Panc1 (cell line): Measurements from ENCODE around the gene KCNE2. TPM values are rescaled to one million over a fixed set of nuclear protein-coding genes. Genes with fewer than 3 reads are reported as not detected.

Experiments
- ATAC-seq: fragments of 200-7000 bp; cut with Tn5 transposase; 2 replicates; pipeline ENCODE4 v1.9.1; 2020; ENCODE audit warnings: mild to moderate bottlenecking, moderate library complexity
- BruUV-seq: library from RNA; stranded (reverse); fragments of 400-500 nt; replicated peaks from 2 replicates; lab custom pipeline; 2021; lab: Mats Ljungman, UMichigan
- CTCF ChIA-PET: fragments of 300-600 bp; sonication (Branson Sonifier 250); formaldehyde crosslinking; loops from one replicate; lab custom pipeline; 2022; ENCODE audit warnings: antibody characterized with exemption; lab: Charles Lee
- POLR2A ChIA-PET: fragments of 300-600 bp; sonication (Branson Sonifier 250); formaldehyde crosslinking; loops from one replicate; lab custom pipeline; 2022; ENCODE audit warnings: antibody characterized with exemption; lab: Charles Lee
- DNase-seq: peaks from one replicate; pipeline ENCODE4 v3.0.0-alpha.2; 2010; ENCODE audit warnings: low read depth, low spot score
- H3K27ac ChIP-seq: 2 replicates; pipeline ENCODE4 v1.5.1; 2011; ENCODE audit warnings: mild to moderate bottlenecking, low read length, inconsistent platforms
- H3K27me3 ChIP-seq: fragments of 200-500 bp; sonication (Bioruptor generic); 2 replicates; pipeline ENCODE4 v1.6.0; 2014; ENCODE audit warnings: low read length, inconsistent platforms; ENCODE audit not compliant: control insufficient read depth, insufficient read depth
- H3K36me3 ChIP-seq: fragments of 200-500 bp; sonication (Bioruptor generic); 2 replicates; pipeline ENCODE4 v1.5.1; 2014; ENCODE audit warnings: inconsistent platforms, mild to moderate bottlenecking, low read length, moderate library complexity; ENCODE audit not compliant: control insufficient read depth, insufficient read depth
- H3K4me1 ChIP-seq: 2 replicates; pipeline ENCODE4 v1.5.1; 2011; ENCODE audit warnings: inconsistent platforms, mild to moderate bottlenecking, low read length, moderate library complexity; ENCODE audit not compliant: control insufficient read depth, insufficient read depth
- H3K4me3 ChIP-seq, 2 experiments: 2 replicates each; pipeline ENCODE4 v1.5.1; 2011 to 2012; ENCODE audit warnings: low read depth in 2 of 2, low read length in 2 of 2, mild to moderate bottlenecking in 2 of 2, inconsistent platforms in 1 of 2, moderate library complexity in 1 of 2
- H3K9me3 ChIP-seq: fragments of 200-500 bp; sonication (Bioruptor generic); 2 replicates; pipeline ENCODE4 v1.5.1; 2014; ENCODE audit warnings: low read depth, mild to moderate bottlenecking, inconsistent platforms, low read length, moderate library complexity; ENCODE audit not compliant: control insufficient read depth, insufficient read depth
- CTCF ChIP-seq: fragments of 450-650 bp; IDR thresholded peaks from 2 replicates; pipeline ENCODE4 v1.5.1; 2017; ENCODE audit warnings: mild to moderate bottlenecking
- POLR2AphosphoS5 ChIP-seq: IDR thresholded peaks from 2 replicates; pipeline ENCODE4 v1.6.1; 2012; ENCODE audit warnings: mild to moderate bottlenecking, low read depth, low read length, moderate library complexity
- REST ChIP-seq, 2 experiments: IDR thresholded peaks; 2 replicates each; pipeline ENCODE4 v1.6.1; 2011 to 2012; ENCODE audit warnings: low read depth in 2 of 2, control low read depth in 1 of 2, low read length in 1 of 2, mild to moderate bottlenecking in 1 of 2, moderate library complexity in 1 of 2; ENCODE audit not compliant: insufficient read depth in 1 of 2
- SIN3A ChIP-seq: IDR thresholded peaks from 2 replicates; pipeline ENCODE4 v1.6.1; 2012; ENCODE audit warnings: low read depth, mild to moderate bottlenecking, low read length, moderate library complexity, borderline replicate concordance; ENCODE audit not compliant: insufficient read depth
- TCF7L2 ChIP-seq: IDR thresholded peaks from 2 replicates; pipeline ENCODE4 v1.6.1; 2011; ENCODE audit warnings: mild to moderate bottlenecking, low read depth, low read length, inconsistent platforms
- in situ Hi-C: cut with HindIII; loops from 2 replicates; pipeline ENCODE4 v1.10.0; 2016; ENCODE audit warnings: low sequenced_read_pairs, low pct_unique_long_range_greater_than_20kb
- intact Hi-C: fragments of 100-400 bp; cut with micrococcal nuclease; formaldehyde crosslinking; loops from one replicate; pipeline ENCODE4 v1.10.0; 2022; ENCODE audit not compliant: unreplicated experiment
- total RNA-seq: library from RNA; stranded (reverse); gene quantifications from one replicate; pipeline ENCODE4 v1.2.1, GENCODE V29; 2021; ENCODE audit not compliant: unreplicated experiment

KCNE2 gene
- total RNA-seq, 1 experiment from 2014 or later = not detected

GRCh38 chr21:34340061-34340460, 23.7 kb upstream of the KCNE2 start:
- TF ChIP-seq SIN3A = no peak
- TF ChIP-seq CTCF = no peak
- TF ChIP-seq POLR2AphosphoS5 = no peak
- no peak for TF ChIP-seq REST (IDR thresholded peaks at IDR 0.05; ENCODE audit: insufficient read depth in 1 of 2, low read depth in 2 of 2, low read length in 1 of 2)
- no peak for TF ChIP-seq TCF7L2
- intact Hi-C loops (no loop called here), in situ Hi-C loops (no loop called here)
- ChIA-PET POLR2A (no interaction called here), CTCF (no interaction called here)
- H3K27me3 ChIP-seq = no peaks in the 10 kb centered on the region
- H3K4me1 ChIP-seq = no peaks in the 10 kb centered on the region
- no peak for DNase-seq
- no peaks in the 10 kb centered on the region for H3K36me3 ChIP-seq
- BruUV-seq = no TSS peak
- ATAC-seq = no peak
- H3K27ac ChIP-seq = no peak overlapping the region
- no peaks in the 10 kb centered on the region for H3K9me3 ChIP-seq
- no peak overlapping the region for H3K4me3 ChIP-seq

GRCh38 chr21:34342476-34342875, 21.3 kb upstream of the KCNE2 start:
- TF ChIP-seq CTCF = no peak
- no peak for TF ChIP-seq POLR2AphosphoS5
- no peak for TF ChIP-seq TCF7L2
- TF ChIP-seq SIN3A = no peak
- no peak for TF ChIP-seq REST (IDR thresholded peaks at IDR 0.05; ENCODE audit: insufficient read depth in 1 of 2, low read depth in 2 of 2, low read length in 1 of 2)
- no peaks in the 10 kb centered on the region for H3K9me3 ChIP-seq
- DNase-seq (no peak), ATAC-seq (no peak)
- ChIA-PET CTCF (no interaction called here), POLR2A (no interaction called here)
- H3K4me1 ChIP-seq = no peaks in the 10 kb centered on the region
- no peaks in the 10 kb centered on the region for H3K36me3 ChIP-seq
- no peaks in the 10 kb centered on the region for H3K27me3 ChIP-seq
- intact Hi-C loops = no loop called here
- in situ Hi-C loops = no loop called here
- BruUV-seq = no TSS peak
- H3K27ac ChIP-seq = no peak overlapping the region
- H3K4me3 ChIP-seq = no peak overlapping the region
